HG03064 (cell line): ENCODE results near the gene PHACTR1.

Experiments used
- ATAC-seq: cut with Tn5 transposase; IDR thresholded peaks from one replicate; pipeline ENCODE4 v1.9.1; 2021; ENCODE audit warnings: low read depth; ENCODE audit not compliant: unreplicated experiment

PHACTR1 gene

DNA sequence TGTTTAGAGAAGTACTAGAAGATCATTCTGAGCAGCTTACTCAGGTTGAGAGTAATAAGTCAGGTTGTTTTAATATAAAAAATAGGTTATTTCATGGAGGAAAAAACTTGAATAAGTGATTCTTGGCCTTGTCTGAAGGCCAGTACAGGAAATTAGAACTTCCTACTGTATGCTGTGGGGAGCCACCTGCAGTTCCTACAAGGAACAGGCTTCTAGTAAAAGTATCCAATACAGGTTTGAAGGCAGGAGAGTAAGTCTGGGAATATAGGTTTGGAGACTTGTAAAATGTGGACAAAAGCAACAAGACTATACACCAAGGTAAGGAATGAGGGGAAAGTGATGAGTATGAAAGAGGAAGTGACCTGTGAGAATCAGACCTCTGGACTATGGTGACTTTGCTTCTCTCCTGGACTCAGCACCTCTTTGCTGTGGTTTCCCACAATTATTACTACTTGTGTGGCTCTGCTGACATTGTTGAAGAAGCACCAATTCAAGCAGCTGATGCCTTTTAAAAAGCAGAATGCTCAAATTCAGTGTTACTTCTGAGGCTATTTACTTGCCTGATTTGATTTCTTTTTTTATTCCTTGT is 333.2 kb downstream of the PHACTR1 start:
- no peak for ATAC-seq

DNA sequence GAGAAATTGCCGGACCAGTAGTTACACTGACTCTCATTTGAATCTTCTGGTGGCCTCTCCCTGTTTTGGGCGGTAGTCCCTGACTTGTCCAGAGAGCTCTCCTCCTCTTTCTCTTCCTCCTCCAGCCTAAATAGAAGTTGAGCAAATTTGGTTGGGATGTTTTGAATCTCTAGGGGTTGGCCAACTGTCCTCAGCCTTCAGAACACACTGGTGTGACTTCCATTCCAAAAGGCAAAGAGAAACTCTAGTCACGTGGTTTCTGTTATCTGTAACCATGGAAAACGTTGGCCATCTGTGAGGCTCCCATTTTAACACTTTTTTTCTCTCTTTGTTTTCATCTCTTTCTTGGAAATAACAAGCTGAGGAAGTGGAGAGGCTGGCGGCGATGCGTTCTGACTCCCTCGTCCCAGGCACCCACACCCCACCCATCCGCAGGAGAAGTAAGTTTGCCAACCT is 336.5 kb downstream of the PHACTR1 start:
- ATAC-seq, result no peak

GRCh38 chr6:13058051-13058450 is 341.5 kb downstream of the PHACTR1 start:
- ATAC-seq, result no peak

- ATAC-seq, result no peak
Measured at GRCh38 chr6:13059026-13059425, 342.5 kb downstream of the PHACTR1 start.

GRCh38 chr6:13063300-13063918 is 346.8 kb downstream of the PHACTR1 start:
- no peak for ATAC-seq

- ATAC-seq, result no peak
Measured at GRCh38 chr6:13065581-13065980, 349.0 kb downstream of the PHACTR1 start.

DNA sequence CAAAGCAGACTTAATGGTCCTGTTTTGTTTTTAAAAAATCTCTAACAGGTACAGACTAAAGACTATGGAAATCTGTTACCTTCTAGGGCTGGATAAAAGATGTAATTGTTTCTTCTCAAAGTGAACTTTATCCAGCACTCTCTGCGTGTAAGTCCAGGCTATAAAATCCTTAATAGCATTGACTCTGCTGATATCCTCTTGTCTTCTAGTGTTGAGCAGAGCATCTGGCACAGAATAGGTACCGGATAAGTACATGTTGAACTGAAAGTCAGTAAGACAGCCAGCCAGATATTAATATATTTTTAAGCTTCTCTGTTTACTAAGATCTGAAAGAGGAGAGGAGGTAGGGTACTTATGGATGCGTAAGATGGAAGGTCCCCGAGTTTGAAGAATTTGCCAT is 349.5 kb downstream of the PHACTR1 start:
- no peak for ATAC-seq

- ATAC-seq, result no peak
Measured at GRCh38 chr6:13066820-13067219, 350.3 kb downstream of the PHACTR1 start.

GRCh38 chr6:13068586-13069210 is 352.1 kb downstream of the PHACTR1 start:
- ATAC-seq, result no peak

DNA sequence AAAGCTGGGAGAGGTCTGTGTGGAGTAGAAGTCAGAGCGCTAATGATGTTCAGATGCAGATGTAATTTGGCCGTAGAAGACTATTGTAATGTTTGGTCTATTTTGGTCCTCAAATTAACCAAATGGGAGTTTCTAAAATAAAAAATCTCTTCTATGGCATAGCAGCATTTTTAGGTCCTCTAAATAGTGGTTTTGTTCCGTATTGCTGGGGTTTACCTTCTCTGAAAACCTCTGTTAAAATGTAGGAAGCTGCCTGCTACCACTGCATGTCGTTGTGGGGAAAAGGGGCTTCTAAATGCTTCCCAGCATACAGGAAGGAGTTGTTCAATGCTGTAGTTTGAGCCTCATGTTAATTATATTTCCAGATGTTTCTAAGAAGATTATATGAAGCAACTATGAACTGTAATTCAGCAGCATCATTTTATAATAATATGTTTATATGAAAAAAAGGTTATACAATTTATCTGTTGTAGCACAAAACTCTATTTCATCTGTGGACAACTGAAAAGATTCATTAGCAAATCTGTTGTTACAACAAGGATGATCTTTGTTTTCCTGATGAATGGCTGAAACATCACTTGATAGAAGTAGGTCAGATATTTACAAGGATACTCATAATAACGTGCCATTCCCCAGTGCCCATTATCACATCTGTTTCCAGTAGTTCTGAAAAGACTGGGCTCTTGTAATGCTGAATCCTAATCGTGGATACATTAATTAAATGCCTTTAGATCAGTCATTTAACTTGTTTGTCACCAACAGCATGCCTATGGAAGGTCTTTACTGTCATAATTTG is 355.2 kb downstream of the PHACTR1 start:
- no peak for ATAC-seq

DNA sequence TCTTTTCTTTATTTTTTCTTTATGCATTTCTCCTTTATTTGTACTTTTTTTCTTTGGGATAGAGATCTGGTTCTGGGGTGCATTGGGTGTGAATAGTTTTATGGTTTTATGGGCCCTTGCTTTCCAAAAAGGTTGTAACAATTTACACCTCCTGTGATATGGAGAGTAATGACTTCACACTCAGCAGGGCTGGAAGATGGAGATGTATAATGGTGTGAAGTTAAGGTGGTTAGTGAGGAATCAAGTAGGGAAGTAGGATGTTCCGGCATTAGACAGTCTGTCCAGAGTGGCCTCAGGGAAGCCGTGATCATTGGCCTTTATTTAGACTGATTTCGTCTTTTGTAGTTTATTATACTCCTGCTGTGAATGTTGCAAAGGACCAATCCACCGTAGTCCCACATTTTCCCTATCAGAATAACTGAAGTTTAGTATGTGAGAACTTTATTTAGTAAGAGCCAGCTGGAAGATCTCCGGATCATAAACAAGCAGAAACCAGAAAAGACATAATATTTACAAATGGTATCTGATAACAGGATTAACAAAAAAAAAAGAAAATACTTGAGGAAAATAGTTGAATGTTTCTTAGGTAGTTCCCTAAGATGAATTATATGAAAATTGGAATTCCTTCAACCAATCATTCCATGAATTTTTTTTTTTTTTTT is 356.2 kb downstream of the PHACTR1 start:
- no peak for ATAC-seq

DNA sequence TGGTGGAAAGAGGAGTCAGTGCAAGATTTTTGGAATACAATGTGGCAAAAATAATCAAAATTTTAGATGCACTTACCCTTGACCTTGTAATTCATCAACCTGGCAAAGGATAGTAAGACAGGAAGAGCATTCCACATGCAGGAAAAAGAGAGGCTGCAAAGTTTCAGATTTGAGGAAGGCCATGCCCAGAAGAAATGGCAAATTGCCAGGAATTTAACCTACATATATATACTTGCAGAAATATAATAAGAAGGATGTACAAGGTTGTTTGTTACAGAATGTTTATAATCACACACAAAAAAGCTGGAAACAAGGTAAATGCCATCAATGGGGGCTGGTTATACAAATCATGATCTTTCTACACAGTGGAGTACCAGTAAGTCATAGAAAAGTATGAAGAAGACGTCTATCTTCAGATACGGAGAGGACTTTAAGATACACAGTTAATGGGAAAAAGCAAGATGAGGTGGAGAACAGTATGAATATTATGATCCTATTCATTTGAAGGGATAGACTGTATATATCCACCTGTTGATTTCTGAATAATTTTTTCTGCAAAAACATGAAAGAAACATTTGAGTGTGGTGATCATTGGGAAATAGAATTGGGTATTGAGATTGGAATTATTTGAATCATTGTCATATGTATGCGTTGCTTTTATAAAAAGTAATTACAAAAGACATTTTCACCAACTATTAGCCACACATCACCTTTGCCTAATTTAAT is 358.0 kb downstream of the PHACTR1 start:
- ATAC-seq, result no peak

DNA sequence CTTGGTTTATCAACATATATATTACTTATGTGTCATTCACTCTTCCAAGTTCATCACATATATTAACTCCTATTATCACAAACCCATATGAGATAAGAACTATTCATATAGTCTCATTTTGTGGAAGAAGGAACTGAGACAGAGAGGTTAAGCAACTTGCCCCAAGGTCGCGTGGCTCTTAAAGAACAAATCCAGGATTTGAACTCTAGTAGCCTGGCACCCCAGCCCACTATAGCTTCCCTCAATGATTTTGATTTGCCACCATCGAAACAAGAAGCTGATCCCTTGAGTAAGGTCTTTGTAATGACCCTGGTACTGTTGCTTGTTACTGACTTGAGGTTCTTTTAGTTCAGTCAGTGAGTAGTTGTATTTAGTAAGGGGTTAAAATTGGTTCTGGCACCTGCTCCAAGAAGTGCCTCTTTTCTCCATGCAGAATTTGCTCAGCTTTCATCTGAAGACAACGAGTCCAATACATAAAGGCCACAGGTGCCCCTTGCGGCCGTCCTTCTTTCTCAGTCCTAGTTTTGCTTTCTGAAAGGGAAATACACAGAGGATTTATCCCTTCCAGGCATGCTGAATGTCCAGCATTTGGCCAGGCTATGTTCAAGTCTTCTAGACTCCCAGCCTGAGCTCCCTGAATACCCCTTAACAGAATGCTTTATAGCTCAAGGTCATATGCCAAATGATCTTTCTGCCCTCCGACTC is 358.7 kb downstream of the PHACTR1 start:
- no peak for ATAC-seq

- no peak for ATAC-seq
Measured at GRCh38 chr6:13076575-13076974, 360.0 kb downstream of the PHACTR1 start.

DNA sequence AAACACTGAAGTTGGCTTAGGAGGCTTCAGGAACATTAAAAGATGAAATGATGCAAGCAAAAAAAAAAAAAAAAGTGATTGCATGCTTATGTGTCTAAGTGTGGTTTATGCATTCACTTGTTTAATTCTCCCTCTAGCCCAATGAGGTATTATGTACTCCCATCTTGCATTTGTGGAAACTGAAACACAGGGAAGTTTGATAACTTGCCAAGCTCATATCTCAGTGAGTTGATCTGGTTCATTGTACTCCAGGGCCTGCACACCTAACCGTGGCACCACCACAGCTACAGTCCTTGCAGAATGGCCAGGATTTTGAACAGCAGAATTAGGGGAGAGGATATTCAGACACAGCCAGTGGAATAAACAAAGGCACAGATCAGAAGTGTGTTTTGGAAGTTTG is 360.6 kb downstream of the PHACTR1 start:
- no peak for ATAC-seq

- no peak for ATAC-seq
Measured at GRCh38 chr6:13079096-13079723, 362.6 kb downstream of the PHACTR1 start.

GRCh38 chr6:13080462-13081188 is 364.1 kb downstream of the PHACTR1 start:
- ATAC-seq, result no peak

- ATAC-seq, result no peak
Measured at GRCh38 chr6:13081189-13081563, 364.6 kb downstream of the PHACTR1 start.
